Measurements from ENCODE around the gene KRT16. TPM values are rescaled to one million over a fixed set of nuclear protein-coding genes. Genes with fewer than 3 reads are reported as not detected.

The KRT16 gene
- total and polyA plus RNA-seq, 12 donors: 0.12 to 0.44 (median 0.15) TPM; not detected in 9

- no peak overlapping the region for H3K27ac ChIP-seq
- no peaks in the 10 kb centered on the region for H3K4me1 ChIP-seq
- H3K27me3 ChIP-seq: no peaks in the 10 kb centered on the region
- ATAC-seq (no peak), DNase-seq (no peak)
- H3K4me3 ChIP-seq: no peak overlapping the region
- no peaks in the 10 kb centered on the region for H3K9me3 ChIP-seq
- H3K36me3 ChIP-seq: no peaks in the 10 kb centered on the region
- 79 to 82% methylated on average over 24 of the region's 24 CpGs for WGBS, 2 donors
- intact Hi-C loops (cut with DNase I): loop anchor here in 1 of 10 donors (5.0 kb wide), 1 partner anchor 103 kb away; no protein-coding TSS in a partner anchor
- TF ChIP-seq CTCF (IDR thresholded peaks at IDR 0.05): no peak
These were observed 42.4 kb upstream of the KRT16 start for GRCh38 chr17:41654678-41655607.

- H3K27ac ChIP-seq: no peak overlapping the region
- 77 to 78% methylated on average over 14 of the region's 14 CpGs for WGBS, 2 donors
- no peak for TF ChIP-seq CTCF (IDR thresholded peaks at IDR 0.05)
- ATAC-seq (no peak), DNase-seq (no peak)
- H3K4me1 ChIP-seq: no peaks in the 10 kb centered on the region
- no peaks in the 10 kb centered on the region for H3K36me3 ChIP-seq
- H3K9me3 ChIP-seq: no peaks in the 10 kb centered on the region
- H3K27me3 ChIP-seq: no peaks in the 10 kb centered on the region
- H3K4me3 ChIP-seq: no peak overlapping the region
- intact Hi-C loops (cut with DNase I): loop anchor here in 1 of 10 donors (5.0 kb wide), 1 partner anchor 102 kb away; no protein-coding TSS in a partner anchor
These were observed 41.5 kb upstream of the KRT16 start for GRCh38 chr17:41653892-41654677.

- 84 to 92% methylated on average over 5 of the region's 5 CpGs for WGBS, 2 donors
- Histone ChIP-seq H3K9me3 (no peaks in the 10 kb centered on the region), H3K27me3 (no peaks in the 10 kb centered on the region), H3K4me3 (no peak overlapping the region), H3K27ac (no peak overlapping the region), H3K36me3 (no peaks in the 10 kb centered on the region), H3K4me1 (peaks cover 0 to 5% (median 4%) of the 10 kb centered on the region in 9 donors)
- DNase-seq (no peak), ATAC-seq (no peak)
- intact Hi-C loops (cut with DNase I): loop anchor here in 1 of 10 donors (5.0 kb wide), 1 partner anchor 101 kb away; no protein-coding TSS in a partner anchor
- TF ChIP-seq CTCF (IDR thresholded peaks at IDR 0.05): no peak
These were observed 40.9 kb upstream of the KRT16 start for GRCh38 chr17:41653421-41653820.

- DNase-seq (no peak), ATAC-seq (no peak)
- Histone ChIP-seq H3K4me3 (no peak overlapping the region), H3K27me3 (peaks cover 0 to 6% (median 0%) of the 10 kb centered on the region in 7 donors), H3K9me3 (no peaks in the 10 kb centered on the region), H3K4me1 (peaks cover 0 to 14% (median 11%) of the 10 kb centered on the region in 9 donors), H3K27ac (no peak overlapping the region), H3K36me3 (no peaks in the 10 kb centered on the region)
- no peak for TF ChIP-seq CTCF (IDR thresholded peaks at IDR 0.05)
- 72 to 74% methylated on average over 5 of the region's 5 CpGs for WGBS, 2 donors
- intact Hi-C loops (cut with DNase I): loop anchor here in 1 of 10 donors (5.0 kb wide), 1 partner anchor 100 kb away; no protein-coding TSS in a partner anchor
These were observed 39.9 kb upstream of the KRT16 start for GRCh38 chr17:41652461-41652970.
